Spleen (tissue), 11 donors: ENCODE data around the gene NKAIN2. TPM values are rescaled to one million over a fixed set of nuclear protein-coding genes. Genes with fewer than 3 reads are reported as not detected.
"Not testable (repeated sequence)": the region's sequence is repeated elsewhere in the genome, so short reads cannot be mapped to it uniquely, and the experiment has no call there.

Experiments used
- DNase-seq: peaks from one replicate; pipeline ENCODE4 v3.0.0-alpha.2; 2020
- H3K27ac ChIP-seq, 8 donors: fragments of 200-600 bp; sonication (generic) in 7 of 8; 1 replicate in 4 of 8; 2 replicates in 4 of 8; pipeline versions ENCODE4 v1.5.0 to v1.8.0; 2016 to 2021; ENCODE audit warnings: inconsistent platforms in 4 of 8, mild to moderate bottlenecking in 4 of 8, moderate library complexity in 1 of 8
- H3K27me3 ChIP-seq, 7 donors: fragments of 200-600 bp; sonication (generic) in 6 of 7; replicated peaks in 1 of 7; 1 replicate in 4 of 7; 2 replicates in 3 of 7; pipeline versions ENCODE4 v1.5.0 to v1.8.0; 2016 to 2021; ENCODE audit warnings: inconsistent platforms in 3 of 7, mild to moderate bottlenecking in 1 of 7
- H3K36me3 ChIP-seq, 6 donors: fragments of 200-600 bp; sonication (generic) in 5 of 6; 1 replicate in 4 of 6; 2 replicates in 2 of 6; pipeline versions ENCODE4 v1.5.0 to v1.8.0; 2016 to 2021; ENCODE audit warnings: inconsistent platforms in 2 of 6
- H3K4me1 ChIP-seq, 6 donors: fragments of 200-600 bp; sonication (generic) in 5 of 6; 1 replicate in 3 of 6; 2 replicates in 3 of 6; pipeline versions ENCODE4 v1.5.0 to v1.8.0; 2016 to 2021; ENCODE audit warnings: inconsistent platforms in 3 of 6
- H3K4me3 ChIP-seq, 8 donors: fragments of 200-600 bp; sonication (generic) in 7 of 8; 1 replicate in 4 of 8; 2 replicates in 4 of 8; pipeline versions ENCODE4 v1.5.0 to v1.8.0; 2016 to 2021; ENCODE audit warnings: inconsistent platforms in 4 of 8, mild to moderate bottlenecking in 4 of 8, moderate library complexity in 2 of 8
- H3K9me3 ChIP-seq, 8 donors: fragments of 200-600 bp; sonication (generic) in 7 of 8; 1 replicate in 4 of 8; 2 replicates in 4 of 8; pipeline versions ENCODE4 v1.5.0 to v1.8.0; 2016 to 2021; ENCODE audit warnings: inconsistent platforms in 4 of 8
- POLR2A ChIP-seq, 3 donors: fragments of 450-650 bp; IDR thresholded peaks; one replicate each; pipeline ENCODE4 v1.5.1; 2017; ENCODE audit warnings: antibody characterized with exemption in 3 of 3, mild to moderate bottlenecking in 1 of 3
- POLR2AphosphoS5 ChIP-seq, 3 donors: sonication (generic); formaldehyde crosslinking; IDR thresholded peaks; one replicate each; pipeline ENCODE4 v1.5.1; 2017; ENCODE audit warnings: antibody characterized with exemption in 3 of 3
- WGBS, 5 donors: extraction: QIAGEN DNeasy Blood & Tissue Kit in 3 of 5; methylation state at CpG; one replicate each; pipeline versions ENCODE4 v1.1.5 to v1.1.7; 2013 to 2018; 5-methylcytosine and 5-hydroxymethylcytosine counted together
- intact Hi-C: fragments of 100-400 bp; cut with DNase I; formaldehyde crosslinking; loops from one replicate; pipeline ENCODE4 v1.15.0; 2023; ENCODE audit warnings: low total_unique reads
- polyA plus RNA-seq, 3 donors: library from polyadenylated mRNA; stranded (reverse); fragments of 200-250 nt; gene quantifications; one replicate each; pipeline ENCODE4 v1.2.1, GENCODE V29; 2013
- total RNA-seq, 7 donors: library from RNA; depleted of rRNA in 3 of 7; stranded (reverse); fragments of >200 nt in 3 of 7; fragmentation: NEBNext Ultra II Directional in 4 of 7; extraction: Animal tissue kit (Norgen Biotek cat#: 25700) in 4 of 7; gene quantifications; one replicate each; pipeline versions ENCODE4 v1.1.0 to v1.2.1, GENCODE V29; 2016 to 2021
- TF ChIP-seq, protein P1 (sequence below), 11 experiments: fragments of 200-600 bp in 7 of 11; fragments of 450-650 bp in 4 of 11; sonication (generic) in 4 of 11; IDR thresholded peaks in 8 of 11; conservative IDR thresholded peaks in 3 of 11; 1 replicate in 7 of 11; 2 replicates in 4 of 11; pipeline versions ENCODE4 v1.4.0 to v1.8.0; 2016 to 2021; ENCODE audit warnings: antibody characterized with exemption in 11 of 11, inconsistent platforms in 4 of 11, mild to moderate bottlenecking in 1 of 11
- donor health status: healthy with polysubstance abuse.
- donor health status: DM: no; HTN: no; CAD: no; lungs with moderate emphysema.
- donor health status: DM: no; HTN: no; CAD: no.
- donor health status: Bipolar disorder and iron deficiency.
- donor health status: healthy.
- donor health status: DM: no; HTN: no; CAD: no.
- donor health status: DM: yes; HTN: yes; CAD: no.

Gene NKAIN2
- total and polyA plus RNA-seq, 10 donors, result 0.13 to 0.51 (median 0.18) TPM; not detected in 4

DNA sequence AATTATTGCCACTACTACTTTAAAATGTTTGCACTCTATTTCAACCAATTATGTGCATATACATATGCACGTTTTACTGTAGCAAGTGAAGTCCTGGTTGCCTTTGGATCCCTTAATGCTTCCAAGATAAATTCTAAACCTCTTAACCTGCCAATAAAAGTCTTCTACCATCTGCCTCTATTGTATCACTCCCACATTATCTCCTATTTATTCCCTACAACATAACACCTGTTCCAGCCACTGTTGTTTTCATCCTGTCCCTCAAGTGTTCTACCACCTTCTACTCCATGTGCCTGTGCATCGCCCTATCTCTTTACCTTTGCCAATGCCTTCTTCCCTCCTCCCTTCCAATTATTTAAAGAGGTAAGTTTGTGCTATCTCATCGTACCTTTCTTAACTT is 659.6 kb downstream of the NKAIN2 start:
- DNase-seq, result no peak
- no peaks in the 10 kb centered on the region for H3K4me1 ChIP-seq
- H3K4me3 ChIP-seq, result no peak overlapping the region
- intact Hi-C loops, result no loop called here
- TF ChIP-seq POLR2AphosphoS5 (IDR thresholded peaks at IDR 0.05), result no peak
- TF ChIP-seq, protein P1, sequence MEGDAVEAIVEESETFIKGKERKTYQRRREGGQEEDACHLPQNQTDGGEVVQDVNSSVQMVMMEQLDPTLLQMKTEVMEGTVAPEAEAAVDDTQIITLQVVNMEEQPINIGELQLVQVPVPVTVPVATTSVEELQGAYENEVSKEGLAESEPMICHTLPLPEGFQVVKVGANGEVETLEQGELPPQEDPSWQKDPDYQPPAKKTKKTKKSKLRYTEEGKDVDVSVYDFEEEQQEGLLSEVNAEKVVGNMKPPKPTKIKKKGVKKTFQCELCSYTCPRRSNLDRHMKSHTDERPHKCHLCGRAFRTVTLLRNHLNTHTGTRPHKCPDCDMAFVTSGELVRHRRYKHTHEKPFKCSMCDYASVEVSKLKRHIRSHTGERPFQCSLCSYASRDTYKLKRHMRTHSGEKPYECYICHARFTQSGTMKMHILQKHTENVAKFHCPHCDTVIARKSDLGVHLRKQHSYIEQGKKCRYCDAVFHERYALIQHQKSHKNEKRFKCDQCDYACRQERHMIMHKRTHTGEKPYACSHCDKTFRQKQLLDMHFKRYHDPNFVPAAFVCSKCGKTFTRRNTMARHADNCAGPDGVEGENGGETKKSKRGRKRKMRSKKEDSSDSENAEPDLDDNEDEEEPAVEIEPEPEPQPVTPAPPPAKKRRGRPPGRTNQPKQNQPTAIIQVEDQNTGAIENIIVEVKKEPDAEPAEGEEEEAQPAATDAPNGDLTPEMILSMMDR (IDR thresholded peaks at IDR 0.05 in 8 of 11, conservative IDR thresholded peaks at IDR 0.05 in 3 of 11), result no peak
- no peak for TF ChIP-seq POLR2A (IDR thresholded peaks at IDR 0.05)
- H3K27me3 ChIP-seq, result no peaks in the 10 kb centered on the region
- peaks cover 0 to 18% (median 7%) of the 10 kb centered on the region in 8 donors for H3K9me3 ChIP-seq
- H3K27ac ChIP-seq, result no peak overlapping the region
- WGBS, 5 donors, result 80 to 91% (median 86%) methylated on average over 3 of the region's 3 CpGs
- H3K36me3 ChIP-seq, result no peaks in the 10 kb centered on the region

DNA sequence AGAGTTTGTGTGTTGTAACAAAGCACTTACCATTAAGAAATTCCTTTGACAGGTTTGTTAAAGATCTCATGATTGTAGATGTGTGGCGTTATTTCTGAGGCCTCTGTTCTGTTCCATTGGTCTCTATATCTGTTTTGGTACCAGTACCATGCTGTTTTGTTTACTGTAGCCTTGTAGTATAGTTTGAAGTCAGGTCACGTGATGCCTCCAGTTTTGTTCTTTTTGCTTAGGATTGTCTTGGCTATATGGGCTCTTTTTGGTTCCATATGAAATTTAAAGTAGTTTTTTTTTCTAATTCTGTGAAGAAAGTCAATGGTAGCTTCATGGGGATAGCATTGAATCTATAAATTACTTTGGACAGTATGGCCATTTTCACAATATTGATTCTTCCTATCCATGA is 660.9 kb downstream of the NKAIN2 start:
- H3K4me1 ChIP-seq, intact Hi-C loops: not testable (repeated sequence)
- WGBS, 5 donors, result 67 to 83% (median 77%) methylated on average over 2 of the region's 2 CpGs

DNA sequence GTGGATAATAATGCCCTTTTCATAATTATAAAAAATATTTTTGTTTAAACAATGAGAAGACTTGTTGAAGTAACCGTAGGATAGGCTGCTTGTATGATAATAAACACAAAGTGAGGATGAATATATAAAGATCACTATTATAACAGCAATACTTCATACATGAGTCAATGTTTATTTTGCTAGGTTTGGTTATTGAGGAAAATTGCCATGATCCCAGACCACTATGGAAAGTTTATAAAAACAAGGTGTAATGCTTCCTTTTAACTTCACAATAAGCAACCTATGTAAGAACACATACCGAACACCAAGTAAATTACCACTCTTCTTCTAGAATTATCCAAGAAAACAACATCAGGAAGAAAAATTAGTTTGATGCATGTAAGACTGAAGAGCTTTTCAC is 663.3 kb downstream of the NKAIN2 start:
- H3K9me3 ChIP-seq, result peaks cover 0 to 10% (median 7%) of the 10 kb centered on the region in 8 donors
- no peaks in the 10 kb centered on the region for H3K36me3 ChIP-seq
- intact Hi-C loops, result no loop called here
- no peak overlapping the region for H3K27ac ChIP-seq
- no peak for DNase-seq
- whole genome bisulfite sequencing, 5 donors, result 88 to 97% (median 92%) methylated on average over 2 of the region's 2 CpGs
- no peak overlapping the region for H3K4me3 ChIP-seq
- no peaks in the 10 kb centered on the region for H3K27me3 ChIP-seq
- TF ChIP-seq POLR2AphosphoS5 (IDR thresholded peaks at IDR 0.05), result no peak
- TF ChIP-seq, protein P1 (IDR thresholded peaks at IDR 0.05 in 8 of 11, conservative IDR thresholded peaks at IDR 0.05 in 3 of 11), result no peak
- no peaks in the 10 kb centered on the region for H3K4me1 ChIP-seq

More for the DNA sequence above, 660.9 kb downstream of the NKAIN2 start:
- not testable (repeated sequence) for H3K27ac ChIP-seq, H3K4me3 ChIP-seq, H3K27me3 ChIP-seq, H3K36me3 ChIP-seq, DNase-seq
- H3K9me3 ChIP-seq, result peaks cover 0 to 18% (median 7%) of the 10 kb centered on the region in 8 donors

DNA sequence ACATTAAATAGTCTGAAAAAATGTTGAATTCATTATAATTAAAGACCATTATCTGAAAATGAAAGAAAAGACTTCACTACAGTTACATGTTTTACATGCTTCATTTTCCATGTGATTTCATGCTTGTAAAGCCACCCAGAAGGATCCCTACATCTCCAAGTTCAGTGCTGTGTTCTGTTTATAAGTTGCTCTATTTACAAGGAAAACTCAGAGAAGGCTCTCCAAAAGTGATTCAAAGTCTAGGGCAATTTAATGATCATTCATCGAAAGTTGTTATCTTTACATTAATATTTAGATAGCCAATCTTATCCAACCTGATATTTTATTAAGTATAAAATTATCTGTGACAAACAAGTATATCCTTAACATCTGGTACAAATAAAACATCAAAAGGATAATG is 663.7 kb downstream of the NKAIN2 start:
- Histone ChIP-seq H3K9me3 (peaks cover 0 to 10% (median 7%) of the 10 kb centered on the region in 8 donors), H3K4me1 (no peaks in the 10 kb centered on the region), H3K36me3 (no peaks in the 10 kb centered on the region), H3K4me3 (no peak overlapping the region), H3K27me3 (no peaks in the 10 kb centered on the region), H3K27ac (no peak overlapping the region)
- TF ChIP-seq POLR2AphosphoS5 (IDR thresholded peaks at IDR 0.05), result no peak
- TF ChIP-seq POLR2A (IDR thresholded peaks at IDR 0.05), result no peak
- TF ChIP-seq, protein P1 (IDR thresholded peaks at IDR 0.05 in 8 of 11, conservative IDR thresholded peaks at IDR 0.05 in 3 of 11), result no peak
- no peak for DNase-seq
- 84 to 95% (median 92%) methylated on average over 1 of the region's 1 CpG for WGBS, 5 donors
- intact Hi-C loops, result no loop called here

DNA sequence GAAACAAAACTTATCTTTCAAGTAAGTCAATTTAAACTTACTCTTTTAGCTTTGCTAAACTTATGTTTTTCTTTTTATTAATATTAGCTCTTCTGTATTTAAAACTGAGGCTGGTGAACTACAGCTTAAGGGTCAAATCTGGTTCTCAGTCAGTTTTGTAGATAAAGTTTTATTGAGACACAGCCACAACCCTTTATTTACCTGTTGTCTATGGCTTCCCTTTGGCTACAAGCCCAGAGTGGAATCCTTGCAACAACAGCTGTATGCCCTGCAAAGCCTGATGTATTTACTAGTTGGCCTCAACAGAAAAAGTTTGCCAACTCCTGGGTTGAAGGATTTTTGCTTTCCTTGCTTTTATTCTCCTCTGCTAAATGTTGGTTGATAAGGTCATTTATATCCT is 667.1 kb downstream of the NKAIN2 start:
- Histone ChIP-seq H3K4me3 (no peak overlapping the region), H3K27ac (no peak overlapping the region), H3K36me3 (no peaks in the 10 kb centered on the region), H3K9me3 (peaks cover 0 to 2% (median 0%) of the 10 kb centered on the region in 8 donors), H3K27me3 (no peaks in the 10 kb centered on the region), H3K4me1 (no peaks in the 10 kb centered on the region)
- intact Hi-C loops, result no loop called here
- no peak for TF ChIP-seq POLR2A (IDR thresholded peaks at IDR 0.05)
- TF ChIP-seq, protein P1 (IDR thresholded peaks at IDR 0.05 in 8 of 11, conservative IDR thresholded peaks at IDR 0.05 in 3 of 11), result no peak
- TF ChIP-seq POLR2AphosphoS5 (IDR thresholded peaks at IDR 0.05), result no peak
- no peak for DNase-seq
